Medulla oblongata (tissue), 1 donor: ENCODE data around the gene RTN4.
"Not testable (repeated sequence)": the region's sequence is repeated elsewhere in the genome, so short reads cannot be mapped to it uniquely, and the experiment has no call there.

Experiments used
- DNase-seq: peaks from one replicate; pipeline ENCODE4 v3.0.0-alpha.2; 2015; ENCODE audit errors: extremely low spot score

The RTN4 gene

GRCh38 chr2:55050100-55050994 is at the start of gene RTN4:
Gene RTN4 (minus strand): TSS chr2:55050451. CDS start chr2:55050300, 151 bp downstream.
- DNase-seq: peak; percentile 100

GRCh38 chr2:55099493-55099877 is 49.2 kb upstream of the RTN4 start:
- DNase-seq: no peak

GRCh38 chr2:55097461-55098410 is 47.5 kb upstream of the RTN4 start:
- DNase-seq: no peak

- DNase-seq: no peak
Measured at GRCh38 chr2:55097082-55097460, 46.8 kb upstream of the RTN4 start.

DNA sequence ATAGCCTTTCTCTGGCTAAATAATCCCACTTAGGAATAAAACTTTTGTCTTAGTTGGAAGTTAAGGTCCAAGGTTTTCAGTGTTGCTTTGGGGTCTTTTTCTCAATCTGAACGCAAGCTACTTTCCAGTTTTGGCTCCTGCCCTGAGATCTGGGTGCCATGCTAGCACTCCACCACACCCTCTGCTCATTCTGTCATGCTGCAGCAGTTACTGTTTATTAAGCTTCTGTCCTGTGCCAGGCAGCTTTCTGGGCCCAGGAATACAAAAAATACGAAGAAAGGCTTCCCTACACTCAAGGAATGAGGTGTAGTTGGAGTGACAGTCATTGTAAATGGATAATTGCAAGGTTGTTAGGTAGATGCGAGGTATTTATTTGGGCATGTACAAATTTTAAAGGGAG is 46.3 kb upstream of the RTN4 start:
- no peak for DNase-seq

DNA sequence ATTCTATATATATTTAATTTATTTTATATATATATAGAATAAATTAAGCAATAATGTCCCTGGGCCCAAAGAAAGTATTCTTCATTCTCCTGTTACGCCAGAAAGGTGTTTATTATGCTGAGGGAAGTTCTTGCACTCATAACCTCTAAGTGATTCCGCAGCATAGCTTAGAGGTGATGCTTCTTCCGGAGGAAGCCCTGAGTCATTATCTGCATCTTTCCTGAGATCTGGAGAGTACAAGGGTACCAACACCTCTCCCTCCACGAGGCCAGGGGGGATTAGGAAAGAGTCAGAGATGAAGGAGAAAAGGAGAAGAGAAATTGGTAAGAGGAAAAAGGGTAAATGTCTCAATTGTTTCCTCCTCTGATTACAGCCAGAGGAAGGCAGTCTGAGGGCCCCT is 43.1 kb upstream of the RTN4 start:
- no peak for DNase-seq

DNA sequence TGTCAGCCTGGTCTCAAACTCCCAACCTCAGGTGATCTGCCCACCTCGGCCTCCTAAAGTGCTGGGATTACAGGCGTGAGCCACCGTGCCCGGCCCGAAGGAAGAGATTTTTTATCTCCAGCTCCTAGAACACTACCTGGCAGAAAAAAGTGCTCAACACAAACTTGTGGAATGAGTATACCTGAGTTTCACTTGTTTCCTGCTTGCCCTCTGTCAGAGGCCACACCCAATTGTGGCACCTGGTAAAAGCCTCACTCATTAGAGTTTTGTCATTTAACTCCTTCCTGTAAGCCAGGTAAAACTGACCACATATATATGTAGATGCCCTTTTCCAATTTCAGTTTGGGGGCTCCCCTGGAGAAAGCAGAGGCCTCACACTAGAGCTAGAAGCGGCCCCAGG is 42.2 kb upstream of the RTN4 start:
- DNase-seq: no peak

- DNase-seq: not testable (repeated sequence)
Measured at GRCh38 chr2:55091681-55092080, 41.4 kb upstream of the RTN4 start.

GRCh38 chr2:55090702-55091101 is 40.5 kb upstream of the RTN4 start:
- DNase-seq: no peak

GRCh38 chr2:55089726-55090125 is 39.5 kb upstream of the RTN4 start:
- no peak for DNase-seq

- no peak for DNase-seq
Measured at GRCh38 chr2:55088400-55088799, 38.1 kb upstream of the RTN4 start.

- DNase-seq: no peak
Measured at GRCh38 chr2:55087936-55088335, 37.7 kb upstream of the RTN4 start.

- no peak for DNase-seq
Measured at GRCh38 chr2:55087501-55087900, 37.2 kb upstream of the RTN4 start.

- no peak for DNase-seq
Measured at GRCh38 chr2:55085113-55086040, 35.1 kb upstream of the RTN4 start.

DNA sequence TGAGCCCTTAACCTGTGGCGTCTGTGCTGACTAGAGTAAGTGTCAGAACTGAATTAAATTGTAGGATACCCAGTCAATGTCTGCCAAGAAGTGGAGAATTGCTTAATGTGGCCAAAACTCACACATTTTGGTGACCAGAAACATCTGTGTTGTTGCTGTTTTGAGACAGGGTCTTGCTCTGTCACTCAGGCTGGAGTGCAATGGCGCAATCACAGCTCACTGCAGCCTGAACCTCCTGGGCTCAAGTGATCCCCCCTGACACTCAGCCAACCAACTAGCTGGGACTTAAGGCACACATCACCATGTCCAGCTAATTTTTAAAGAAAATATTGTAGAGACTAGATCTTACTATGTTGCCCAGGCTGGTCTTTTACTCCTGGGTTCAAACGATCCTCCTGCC is 34.4 kb upstream of the RTN4 start:
- no peak for DNase-seq

- no peak for DNase-seq
Measured at GRCh38 chr2:55080204-55080738, 30.0 kb upstream of the RTN4 start.

- no peak for DNase-seq
Measured at GRCh38 chr2:55078956-55079355, 28.7 kb upstream of the RTN4 start.

DNA sequence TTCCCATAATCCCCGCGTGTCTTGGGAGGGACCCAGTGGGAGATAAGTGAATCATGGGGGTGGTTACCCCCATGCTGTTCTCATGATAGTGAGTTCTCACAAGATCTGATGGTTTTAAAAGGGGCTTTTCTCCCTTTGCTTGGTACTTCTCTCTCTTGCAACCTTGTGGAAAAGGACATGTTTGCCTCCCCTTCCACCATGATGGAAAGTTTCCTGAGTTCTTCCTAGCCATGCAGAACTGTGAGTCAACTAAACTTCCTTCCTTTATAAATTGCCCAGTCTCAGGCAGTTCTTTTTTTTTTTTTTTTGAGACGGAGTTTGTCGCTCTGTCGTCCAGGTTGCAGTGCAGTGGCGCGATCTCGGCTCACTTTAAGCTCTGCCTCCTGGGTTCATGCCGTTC is 26.5 kb upstream of the RTN4 start:
- no peak for DNase-seq

DNA sequence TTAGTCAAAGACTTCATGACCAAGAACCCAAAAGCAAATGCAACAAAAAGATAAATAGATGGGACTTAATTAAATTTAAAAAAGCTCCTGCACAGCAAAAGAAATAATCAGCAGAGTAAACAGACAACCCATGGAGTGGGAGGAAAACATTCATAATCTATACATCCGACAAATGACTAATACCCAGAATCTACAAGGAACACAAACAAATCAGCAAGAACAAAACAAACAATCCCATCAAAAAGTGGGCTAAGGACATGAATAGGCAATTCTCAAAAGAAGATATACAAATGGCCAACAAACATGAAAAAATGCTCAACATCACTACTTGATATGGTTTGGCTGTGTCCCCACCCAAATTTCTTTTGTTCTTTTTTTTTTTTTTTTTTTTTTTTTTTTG is 25.8 kb upstream of the RTN4 start:
- not testable (repeated sequence) for DNase-seq

DNA sequence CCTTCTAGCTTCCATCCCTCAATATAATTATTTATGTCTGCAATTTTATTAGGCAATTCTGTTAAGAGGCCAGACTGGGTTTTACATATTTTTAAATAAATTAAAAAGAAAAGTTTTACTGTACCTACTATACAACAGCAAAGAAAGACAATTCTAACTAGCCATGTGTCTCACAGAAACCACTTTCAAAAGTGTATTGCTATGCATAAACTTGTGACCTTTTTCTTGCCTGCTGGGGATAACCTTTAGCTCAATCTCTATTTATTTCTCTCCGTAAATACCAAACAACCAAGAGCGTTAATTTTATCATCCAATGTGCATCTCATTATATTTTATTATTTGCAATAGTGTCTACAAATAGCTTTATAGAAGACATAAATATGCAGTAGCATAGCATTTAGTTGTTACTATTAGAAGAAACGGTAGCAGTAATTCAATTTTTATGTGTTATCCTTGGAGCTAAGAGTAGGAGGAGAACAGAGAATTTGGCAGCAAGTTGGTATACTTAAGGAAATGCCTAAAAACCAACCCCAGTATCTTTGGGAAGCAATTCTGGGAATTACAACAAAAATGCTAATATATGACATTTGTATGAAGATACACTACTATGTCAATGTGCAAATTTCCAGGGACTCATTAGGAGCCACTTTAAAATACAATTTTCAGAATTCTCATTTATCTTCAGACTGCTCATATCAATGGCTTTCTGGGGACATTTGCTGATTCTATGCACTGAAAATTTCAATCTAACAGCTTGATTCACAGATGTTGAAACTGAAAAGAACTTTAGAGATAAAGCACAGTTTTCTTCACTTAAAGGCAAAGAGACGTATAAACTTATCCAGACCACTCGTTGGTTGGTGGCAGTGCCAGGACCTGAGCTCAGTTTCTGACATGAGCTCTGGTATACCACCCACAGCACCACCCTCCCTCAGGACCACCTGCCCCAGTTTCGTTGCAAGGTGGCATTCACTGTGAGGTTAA is 23.0 kb upstream of the RTN4 start:
- no peak for DNase-seq
